GM12878 (cell line): Measurements from ENCODE around the gene ADAM30. TPM values are rescaled to one million over a fixed set of nuclear protein-coding genes. Genes with fewer than 3 reads are reported as not detected.

ENCODE experiments used
- ATAC-seq: fragments of 200-7000 bp; cut with Tn5 transposase; 3 replicates; pipeline ENCODE4 v1.9.1; 2020; ENCODE audit warnings: mild to moderate bottlenecking, moderate library complexity
- BruUV-seq: library from RNA; stranded (reverse); fragments of 400-500 nt; replicated peaks from 2 replicates; lab custom pipeline; 2021; lab: Mats Ljungman, UMichigan
- CTCF ChIA-PET: fragments of 300-600 bp; sonication (Branson Sonifier 250); formaldehyde crosslinking; extraction: SDS; loops from one replicate; lab custom pipeline; 2021; ENCODE audit warnings: inconsistent platforms; lab: Yijun Ruan, JAX
- POLR2A ChIA-PET: fragments of 350-600 bp; formaldehyde crosslinking; extraction: SDS; loops from one replicate; lab custom pipeline; 2021; ENCODE audit warnings: inconsistent platforms; lab: Charles Lee
- RAD21 ChIA-PET: fragments of 300-600 bp; sonication (Branson Sonifier 250); formaldehyde crosslinking; loops from one replicate; lab custom pipeline; 2023; ENCODE audit warnings: antibody characterized with exemption; ENCODE audit not compliant: unreplicated experiment; lab: Charles Lee
- SMC1A ChIA-PET: fragments of 300-600 bp; sonication (Branson Sonifier 250); formaldehyde crosslinking; loops from one replicate; lab custom pipeline; 2023; ENCODE audit not compliant: unreplicated experiment, uncharacterized antibody; lab: Charles Lee
- DNase-seq: peaks from one replicate; pipeline ENCODE4 v3.0.0-alpha.2; 2011; ENCODE audit warnings: low read depth, low spot score
- FAIRE-seq: peaks from 3 replicates; lab custom pipeline; 2011; peaks lifted over from hg19 to GRCh38; lab: Jason Lieb, UNC
- H2AFZ ChIP-seq: 2 replicates; pipeline ENCODE4 v1.6.0; 2011; ENCODE audit warnings: low read depth, low read length, control low read depth; ENCODE audit not compliant: control insufficient read depth
- H3K27ac ChIP-seq: 2 replicates; pipeline ENCODE4 v1.5.1; 2011; ENCODE audit warnings: control low read depth; ENCODE audit not compliant: control insufficient read depth, insufficient read depth
- H3K27me3 ChIP-seq, 2 experiments: replicated peaks in 1 of 2; 2 replicates each; pipeline versions ENCODE4 v1.6.0 to v1.6.1; 2011; ENCODE audit warnings: low read length in 1 of 2; ENCODE audit not compliant: control insufficient read depth in 2 of 2, insufficient read depth in 2 of 2
- H3K36me3 ChIP-seq, 2 experiments: 2 replicates each; pipeline ENCODE4 v1.5.1; 2011; ENCODE audit warnings: low read length in 1 of 2; ENCODE audit not compliant: control insufficient read depth in 2 of 2, insufficient read depth in 2 of 2
- H3K4me1 ChIP-seq: 2 replicates; pipeline ENCODE4 v1.6.1; 2011; ENCODE audit warnings: mild to moderate bottlenecking, low read length, moderate library complexity, mixed read lengths; ENCODE audit not compliant: control insufficient read depth, insufficient read depth
- H3K4me2 ChIP-seq: 2 replicates; pipeline ENCODE4 v1.6.0; 2011; ENCODE audit warnings: control low read depth; ENCODE audit not compliant: control insufficient read depth, insufficient read depth
- H3K4me3 ChIP-seq: fragments of 200-600 bp; sonication (generic); 2 replicates; pipeline ENCODE4 v1.5.1; 2016
- H3K79me2 ChIP-seq: 2 replicates; pipeline ENCODE4 v1.6.0; 2011; ENCODE audit warnings: low read length; ENCODE audit not compliant: control insufficient read depth, insufficient read depth
- H3K9ac ChIP-seq: 2 replicates; pipeline ENCODE4 v1.8.0; 2011; ENCODE audit warnings: low read length, control low read depth, mixed read lengths; ENCODE audit not compliant: control insufficient read depth, insufficient read depth
- H3K9me3 ChIP-seq: replicated peaks from 3 replicates; pipeline ENCODE4 v1.5.1; 2011; ENCODE audit warnings: mild to moderate bottlenecking, low read length; ENCODE audit not compliant: control insufficient read depth, insufficient read depth
- H4K20me1 ChIP-seq: 2 replicates; pipeline ENCODE4 v1.6.0; 2011; ENCODE audit not compliant: control insufficient read depth, insufficient read depth
- CHD1 ChIP-seq: IDR thresholded peaks from 2 replicates; pipeline ENCODE4 v1.6.1; 2012; ENCODE audit warnings: low read depth, low read length, improper control_type of control experiment
- FOXM1 ChIP-seq: IDR thresholded peaks from 2 replicates; pipeline ENCODE4 v1.6.1; 2012; ENCODE audit warnings: low read depth, mild to moderate bottlenecking, inconsistent platforms, low read length, moderate library complexity
- MEF2B ChIP-seq: fragments of 450-650 bp; IDR thresholded peaks from 2 replicates; pipeline ENCODE4 v1.6.1; 2018; ENCODE audit warnings: mild to moderate bottlenecking, moderate library complexity; ENCODE audit not compliant: partially characterized antibody, poor library complexity, severe bottlenecking
- POLR2A ChIP-seq: IDR thresholded peaks from 2 replicates; pipeline ENCODE4 v1.6.1; 2011; ENCODE audit warnings: low read depth, mild to moderate bottlenecking, low read length
- RELA ChIP-seq: fragments of 450-650 bp; IDR thresholded peaks from 2 replicates; pipeline ENCODE4 v1.8.0; 2014; ENCODE audit warnings: borderline replicate concordance; ENCODE audit not compliant: partially characterized antibody
- WGBS: methylation state at CpG from one replicate; pipeline ENCODE4 v1.1.6; 2016; ENCODE audit warnings: low lambda C conversion rate; ENCODE audit not compliant: insufficient replicate concordance, insufficient coverage; ENCODE audit errors: missing lambda C conversion rate; 5-methylcytosine and 5-hydroxymethylcytosine counted together
- in situ Hi-C: fragments of 300-500 bp; cut with MboI; formaldehyde crosslinking; loops from 9 replicates; pipeline ENCODE4 v1.14.3; 2018; ENCODE audit warnings: mixed read lengths
- intact Hi-C: fragments of 100-400 bp; cut with micrococcal nuclease; formaldehyde crosslinking; loops from one replicate; pipeline ENCODE4 v1.14.2; 2022; ENCODE audit not compliant: unreplicated experiment
- polyA plus RNA-seq, 11 experiments: library from polyadenylated mRNA; depleted of rRNA in 4 of 11; unstranded in 6 of 11; stranded (reverse) in 5 of 11; fragments of >200 nt; fragmentation: Nextera tagmentation in 4 of 11; fragmentation: Illumina TruSeq in 1 of 11; extraction: Ambion mirVana in 4 of 11; extraction: Trizol in 1 of 11; gene quantifications; 1 replicate in 1 of 11; 2 replicates in 10 of 11; pipeline versions ENCODE4 v1.2.1 to v1.2.3, GENCODE V29; 2011 to 2016; ENCODE audit warnings: inconsistent platforms in 2 of 11, missing spikeins in 2 of 11, low read depth in 1 of 11
- total RNA-seq, 4 experiments: library from RNA; depleted of rRNA in 3 of 4; stranded (reverse); fragments of >200 nt in 3 of 4; fragmentation: Illumina TruSeq in 1 of 4; extraction: Trizol in 1 of 4; gene quantifications; 2 replicates each; pipeline versions ENCODE4 v1.2.1 to v1.2.3, GENCODE V29; 2013 to 2021
- TF ChIP-seq, protein P1 (sequence below): IDR thresholded peaks from 2 replicates; pipeline ENCODE4 v1.6.1; 2011; ENCODE audit warnings: low read depth, mild to moderate bottlenecking, low read length, moderate library complexity, borderline replicate concordance; ENCODE audit errors: extremely low read depth
- TF ChIP-seq, protein P2 (sequence below): fragments of 150-350 bp; IDR thresholded peaks from 2 replicates; pipeline ENCODE4 v1.6.1; 2014; ENCODE audit warnings: mild to moderate bottlenecking, low read depth, low read length

The ADAM30 gene
- total and polyA plus RNA-seq, 10 of the 15 experiments (the other 5 are each of a cell fraction or from before 2014, with no cell fraction given) = not detected

DNA sequence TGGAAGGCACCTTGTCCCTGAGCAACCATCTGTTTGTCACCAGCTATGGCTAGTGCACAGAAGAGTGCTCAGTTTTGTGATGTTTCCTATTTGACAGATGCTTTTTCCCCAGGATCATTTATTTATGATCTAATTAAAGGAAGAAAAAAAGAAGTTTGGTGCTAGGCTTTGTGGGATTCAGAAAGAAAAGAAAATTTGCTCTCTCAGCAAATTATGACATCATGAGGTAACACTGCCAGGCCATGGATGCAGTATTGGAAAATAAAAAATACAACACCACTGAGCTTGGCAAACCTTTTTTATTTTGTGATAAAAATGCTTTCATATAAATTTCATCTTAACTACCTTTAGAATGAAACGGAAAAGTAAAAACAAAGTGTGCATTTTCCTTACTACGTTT, 15.5 kb upstream of the ADAM30 start:
- Histone ChIP-seq H4K20me1 (no peaks in the 10 kb centered on the region), H3K27me3 (no peaks in the 10 kb centered on the region; a peak in 2 of 4 replicates), H3K4me1 (no peaks in the 10 kb centered on the region), H3K79me2 (no peaks in the 10 kb centered on the region), H3K4me2 (no peak overlapping the region), H2AFZ (no peak overlapping the region), H3K9me3 (no peaks in the 10 kb centered on the region; the same call in 2 of the 3 replicates), H3K27ac (no peak overlapping the region), H3K36me3 (no peaks in the 10 kb centered on the region), H3K9ac (no peak overlapping the region), H3K4me3 (no peak overlapping the region)
- ChIA-PET CTCF (no interaction called here), POLR2A (no interaction called here), RAD21 (no interaction called here), SMC1A (no interaction called here)
- 89% methylated on average over 2 of the region's 2 CpGs for WGBS
- BruUV-seq = no TSS peak
- in situ Hi-C loops (no loop called here), intact Hi-C loops (no loop called here)
- ATAC-seq = no peak
- FAIRE-seq = no peak
- TF ChIP-seq FOXM1 (no peak), MEF2B (no peak), CHD1 (no peak), RELA (no peak), POLR2A (no peak)
- TF ChIP-seq, protein P1, sequence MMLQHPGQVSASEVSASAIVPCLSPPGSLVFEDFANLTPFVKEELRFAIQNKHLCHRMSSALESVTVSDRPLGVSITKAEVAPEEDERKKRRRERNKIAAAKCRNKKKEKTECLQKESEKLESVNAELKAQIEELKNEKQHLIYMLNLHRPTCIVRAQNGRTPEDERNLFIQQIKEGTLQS = no peak
- TF ChIP-seq, protein P2, sequence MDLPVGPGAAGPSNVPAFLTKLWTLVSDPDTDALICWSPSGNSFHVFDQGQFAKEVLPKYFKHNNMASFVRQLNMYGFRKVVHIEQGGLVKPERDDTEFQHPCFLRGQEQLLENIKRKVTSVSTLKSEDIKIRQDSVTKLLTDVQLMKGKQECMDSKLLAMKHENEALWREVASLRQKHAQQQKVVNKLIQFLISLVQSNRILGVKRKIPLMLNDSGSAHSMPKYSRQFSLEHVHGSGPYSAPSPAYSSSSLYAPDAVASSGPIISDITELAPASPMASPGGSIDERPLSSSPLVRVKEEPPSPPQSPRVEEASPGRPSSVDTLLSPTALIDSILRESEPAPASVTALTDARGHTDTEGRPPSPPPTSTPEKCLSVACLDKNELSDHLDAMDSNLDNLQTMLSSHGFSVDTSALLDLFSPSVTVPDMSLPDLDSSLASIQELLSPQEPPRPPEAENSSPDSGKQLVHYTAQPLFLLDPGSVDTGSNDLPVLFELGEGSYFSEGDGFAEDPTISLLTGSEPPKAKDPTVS = no peak
- no peak for DNase-seq
